Skeletal muscle tissue (tissue), 4 donors: ENCODE measurements around the gene RORB. TPM values are rescaled to one million over a fixed set of nuclear protein-coding genes. Genes with fewer than 3 reads are reported as not detected.

Experiments
- H3K27ac ChIP-seq: one replicate; pipeline ENCODE4 v1.7.0; 2013; ENCODE audit warnings: mild to moderate bottlenecking, low read depth, low read length, inconsistent platforms
- H3K27me3 ChIP-seq, 3 donors: one replicate each; pipeline ENCODE4 v1.7.0; 2013; ENCODE audit warnings: low read length in 3 of 3; ENCODE audit not compliant: control insufficient read depth in 3 of 3, insufficient read depth in 3 of 3
- H3K36me3 ChIP-seq, 3 donors: one replicate each; pipeline ENCODE4 v1.7.0; 2013; ENCODE audit warnings: low read length in 3 of 3; ENCODE audit not compliant: control insufficient read depth in 3 of 3, insufficient read depth in 3 of 3
- H3K4me1 ChIP-seq, 3 donors: one replicate each; pipeline ENCODE4 v1.7.0; 2013; ENCODE audit warnings: low read length in 3 of 3, mild to moderate bottlenecking in 3 of 3; ENCODE audit not compliant: control insufficient read depth in 3 of 3, insufficient read depth in 3 of 3
- H3K4me3 ChIP-seq, 3 donors: one replicate each; pipeline ENCODE4 v1.7.0; 2013; ENCODE audit warnings: low read length in 3 of 3
- H3K9ac ChIP-seq, 3 donors: one replicate each; pipeline ENCODE4 v1.7.0; 2013; ENCODE audit warnings: low read length in 3 of 3, mild to moderate bottlenecking in 3 of 3, moderate library complexity in 2 of 3, low read depth in 1 of 3
- H3K9me3 ChIP-seq, 3 donors: one replicate each; pipeline ENCODE4 v1.7.0; 2013; ENCODE audit warnings: low read length in 3 of 3; ENCODE audit not compliant: control insufficient read depth in 3 of 3
- total RNA-seq: library from RNA; depleted of rRNA; stranded (reverse); fragments of >200 nt; gene quantifications from one replicate; pipeline ENCODE4 v1.2.3, GENCODE V29; 2014
- donor health status: Osteomylitis.

The RORB gene
- total RNA-seq, 1 donor from 2014 or later, result under 0.01 TPM

DNA sequence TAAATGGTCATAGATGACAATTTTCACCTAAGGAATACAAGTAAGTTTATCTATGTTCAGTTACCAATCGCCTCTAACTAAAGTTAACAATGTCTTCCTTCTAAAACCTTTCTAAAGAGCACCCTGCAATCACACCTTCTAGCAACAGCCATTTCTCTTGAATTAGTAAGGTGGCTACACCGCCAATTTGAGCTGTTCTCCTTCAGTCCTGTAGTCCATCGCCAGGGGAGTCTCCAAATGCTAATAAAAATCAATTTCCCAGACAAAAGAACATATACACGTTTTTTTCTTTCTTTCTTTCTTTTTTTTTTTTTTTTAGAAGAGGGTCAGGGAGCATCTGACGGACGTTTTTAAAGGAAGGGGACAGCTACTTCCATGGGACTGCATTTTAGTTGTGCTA, 729 bp upstream of the RORB start:
- Histone ChIP-seq H3K4me1 (peaks cover 23 to 29% (median 29%) of the 10 kb centered on the region in 3 donors), H3K4me3 (peak overlapping the region; percentile 60 to 72 (median 65)), H3K9ac (no peak overlapping the region), H3K36me3 (no peaks in the 10 kb centered on the region), H3K27me3 (peaks cover 29 to 31% (median 31%) of the 10 kb centered on the region in 3 donors), H3K9me3 (no peaks in the 10 kb centered on the region), H3K27ac (no peak overlapping the region)

GRCh38 chr9:74497748-74498620, 849 bp downstream of the RORB start:
- Histone ChIP-seq H3K9ac (peak overlapping the region in 2 of 3 donors; percentile 59 to 66), H3K4me1 (peaks cover 23 to 29% (median 29%) of the 10 kb centered on the region in 3 donors), H3K27me3 (peaks cover 29 to 31% (median 31%) of the 10 kb centered on the region in 3 donors), H3K27ac (no peak overlapping the region), H3K36me3 (no peaks in the 10 kb centered on the region), H3K9me3 (no peaks in the 10 kb centered on the region), H3K4me3 (peak overlapping the region; percentile 72 to 94 (median 88))

GRCh38 chr9:74498621-74499095, 1.5 kb downstream of the RORB start:
- no peaks in the 10 kb centered on the region for H3K36me3 ChIP-seq
- no peak overlapping the region for H3K27ac ChIP-seq
- peaks cover 23 to 29% (median 29%) of the 10 kb centered on the region in 3 donors for H3K4me1 ChIP-seq
- peak overlapping the region in 1 of 3 donors; percentile 66 for H3K9ac ChIP-seq
- H3K9me3 ChIP-seq, result no peaks in the 10 kb centered on the region
- H3K27me3 ChIP-seq, result peaks cover 29 to 32% (median 31%) of the 10 kb centered on the region in 3 donors
- peak overlapping the region; percentile 72 to 94 (median 88) for H3K4me3 ChIP-seq

DNA sequence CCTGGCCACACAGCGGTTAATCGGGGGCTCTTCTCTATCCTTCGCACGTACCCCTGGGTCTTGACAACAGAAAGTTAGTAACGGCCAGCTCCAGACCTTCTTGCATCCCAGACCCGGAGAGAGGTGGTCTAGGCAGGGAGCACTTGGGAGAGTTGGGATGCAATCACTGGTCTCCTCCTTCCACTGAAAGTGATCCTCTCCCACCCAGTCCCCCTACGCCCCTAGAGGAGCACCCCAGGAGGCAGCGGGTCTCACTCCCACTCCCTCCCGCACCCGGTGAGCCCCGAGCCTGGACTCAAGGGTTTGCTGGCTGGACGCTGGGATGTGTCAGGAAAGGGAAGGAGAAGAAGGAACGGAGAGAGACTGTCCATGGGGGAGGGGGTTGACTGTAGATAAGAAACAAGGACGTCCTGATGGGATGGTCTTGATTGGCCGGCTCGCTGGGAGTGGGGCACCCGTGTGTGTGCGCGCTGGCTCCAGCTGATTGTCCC, 2.0 kb downstream of the RORB start:
- Histone ChIP-seq H3K36me3 (no peaks in the 10 kb centered on the region), H3K9ac (peak overlapping the region in 1 of 3 donors; percentile 45), H3K27ac (no peak overlapping the region), H3K4me3 (peak overlapping the region; percentile 72 to 94 (median 88)), H3K27me3 (peaks cover 29 to 32% (median 31%) of the 10 kb centered on the region in 3 donors), H3K4me1 (peaks cover 23 to 29% (median 29%) of the 10 kb centered on the region in 3 donors), H3K9me3 (no peaks in the 10 kb centered on the region)

DNA sequence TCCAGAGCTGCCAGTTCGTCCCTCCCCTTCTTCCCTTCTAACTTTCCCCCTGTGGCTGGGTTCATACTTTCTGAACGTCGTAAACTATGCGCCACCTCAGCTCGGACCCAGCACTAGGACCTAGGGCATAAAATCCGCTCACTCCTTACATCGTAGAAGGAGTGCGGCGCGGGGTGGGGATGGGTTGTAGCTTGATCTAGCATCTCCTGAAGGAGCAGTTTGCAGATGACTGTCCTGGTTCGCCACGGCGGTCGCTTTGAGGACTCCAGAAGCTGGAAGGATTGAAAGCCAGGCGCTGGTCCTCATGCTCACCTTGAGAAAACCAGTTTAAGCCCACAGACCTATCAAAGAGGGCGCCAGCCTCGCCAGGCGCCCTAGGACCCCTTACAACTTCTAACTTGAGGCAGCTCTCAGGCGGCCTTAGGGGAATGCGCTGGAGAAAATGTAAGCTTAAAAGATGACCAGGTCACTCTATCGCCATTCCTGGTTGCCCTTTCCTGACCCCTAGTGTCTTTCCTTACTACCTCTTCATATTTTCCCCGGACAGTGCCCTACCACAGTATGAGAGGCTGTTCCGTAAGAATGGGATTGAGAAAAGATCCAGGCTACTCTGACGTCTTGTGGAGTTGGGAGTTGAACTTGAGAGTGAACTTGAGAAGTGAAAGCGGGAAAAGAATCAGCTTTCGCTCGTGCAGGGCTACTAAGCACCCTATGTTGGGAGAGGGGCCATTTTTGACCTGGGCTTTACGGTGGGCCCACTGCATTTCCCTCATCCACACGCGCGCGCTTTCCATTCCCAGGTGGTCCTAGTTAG, 2.8 kb downstream of the RORB start:
- Histone ChIP-seq H3K27me3 (peaks cover 29 to 32% (median 31%) of the 10 kb centered on the region in 3 donors), H3K9me3 (no peaks in the 10 kb centered on the region), H3K4me1 (peaks cover 23 to 29% (median 29%) of the 10 kb centered on the region in 3 donors), H3K9ac (no peak overlapping the region), H3K36me3 (no peaks in the 10 kb centered on the region), H3K27ac (no peak overlapping the region), H3K4me3 (peak overlapping the region; percentile 72 to 94 (median 88))

- H3K27ac ChIP-seq, result no peak overlapping the region
- peak overlapping the region; percentile 72 to 94 (median 88) for H3K4me3 ChIP-seq
- peaks cover 23 to 29% (median 29%) of the 10 kb centered on the region in 3 donors for H3K4me1 ChIP-seq
- no peaks in the 10 kb centered on the region for H3K36me3 ChIP-seq
- no peak overlapping the region for H3K9ac ChIP-seq
- peaks cover 29 to 32% (median 31%) of the 10 kb centered on the region in 3 donors for H3K27me3 ChIP-seq
- H3K9me3 ChIP-seq, result no peaks in the 10 kb centered on the region
These were observed 3.4 kb downstream of the RORB start for GRCh38 chr9:74500584-74500924.

- no peak overlapping the region for H3K9ac ChIP-seq
- H3K4me3 ChIP-seq, result no peak overlapping the region
- H3K27me3 ChIP-seq, result peaks cover 29 to 32% (median 31%) of the 10 kb centered on the region in 3 donors
- H3K4me1 ChIP-seq, result peaks cover 23 to 29% (median 29%) of the 10 kb centered on the region in 3 donors
- no peaks in the 10 kb centered on the region for H3K36me3 ChIP-seq
- H3K9me3 ChIP-seq, result no peaks in the 10 kb centered on the region
- no peak overlapping the region for H3K27ac ChIP-seq
These were observed 4.4 kb downstream of the RORB start for GRCh38 chr9:74501570-74501969.

GRCh38 chr9:74503219-74503618, 6.1 kb downstream of the RORB start:
- H3K4me1 ChIP-seq, result peaks cover 15 to 22% (median 19%) of the 10 kb centered on the region in 3 donors

DNA sequence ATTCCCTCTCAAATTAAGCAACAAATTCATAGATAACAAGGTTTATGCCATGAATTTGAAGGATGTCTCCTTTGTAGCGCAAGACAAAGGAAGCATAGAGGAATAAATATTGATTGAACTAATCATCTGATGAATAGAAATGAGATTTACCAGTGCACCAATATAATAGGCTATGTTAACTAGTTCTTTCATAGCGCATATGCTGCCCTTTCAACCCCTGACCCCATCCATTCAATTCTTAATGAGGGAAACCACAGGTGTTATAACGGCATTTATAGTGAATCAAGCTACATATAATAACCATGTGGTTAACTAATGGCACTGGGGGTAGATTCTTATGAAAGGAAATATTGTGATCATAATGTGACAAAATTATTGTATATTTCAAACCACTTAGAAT, 6.5 kb downstream of the RORB start:
- Histone ChIP-seq H3K27me3 (peaks cover 20 to 29% (median 21%) of the 10 kb centered on the region in 3 donors), H3K36me3 (no peaks in the 10 kb centered on the region), H3K9ac (no peak overlapping the region), H3K9me3 (no peaks in the 10 kb centered on the region), H3K4me3 (no peak overlapping the region), H3K27ac (no peak overlapping the region), H3K4me1 (peaks cover 12 to 18% (median 14%) of the 10 kb centered on the region in 3 donors)

More at GRCh38 chr9:74503219-74503618, 6.1 kb downstream of the RORB start:
- no peaks in the 10 kb centered on the region for H3K9me3 ChIP-seq
- no peak overlapping the region for H3K9ac ChIP-seq
- peaks cover 24 to 29% (median 25%) of the 10 kb centered on the region in 3 donors for H3K27me3 ChIP-seq
- H3K27ac ChIP-seq, result no peak overlapping the region
- H3K36me3 ChIP-seq, result no peaks in the 10 kb centered on the region
- no peak overlapping the region for H3K4me3 ChIP-seq
